ENCODE measurements around the gene KCNMA1. TPM values are rescaled to one million over a fixed set of nuclear protein-coding genes. Genes with fewer than 3 reads are reported as not detected.

The KCNMA1 gene
- total and polyA plus RNA-seq, 10 of the 15 experiments (the other 5 are each of a cell fraction or from before 2014, with no cell fraction given), result 8.5 to 77.0 (median 21.3) TPM

DNA sequence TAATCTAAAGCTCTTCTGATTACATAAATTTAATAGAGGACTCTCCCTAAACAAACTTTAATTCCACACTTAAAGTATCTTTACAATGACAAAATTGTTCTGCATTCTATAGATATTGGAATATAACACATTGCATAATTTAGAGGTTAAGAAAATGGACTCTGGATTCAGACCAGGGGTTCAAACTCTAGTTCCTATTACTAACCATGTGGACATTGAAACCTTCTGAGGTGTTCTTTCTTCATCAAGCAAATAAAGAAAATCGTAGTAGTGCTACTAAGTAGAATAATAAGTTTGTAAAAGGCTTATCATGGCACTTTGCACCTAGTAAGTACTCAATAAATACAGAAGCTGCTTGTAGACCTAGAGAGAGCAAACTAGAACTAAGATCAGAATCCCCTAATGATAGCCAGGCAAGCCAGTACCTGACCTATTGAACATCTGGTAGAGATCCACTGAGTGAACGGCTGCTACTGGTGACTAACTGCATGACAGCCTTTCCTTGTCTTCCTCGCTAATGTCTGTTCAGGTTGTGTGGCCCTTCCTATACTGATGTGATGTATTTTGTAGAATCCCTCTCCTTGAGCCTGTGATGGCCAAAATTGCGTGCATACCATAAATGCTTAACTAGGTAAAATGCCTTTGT lies 430.3 kb downstream of the KCNMA1 start (continued):
- TF ChIP-seq, protein P1, sequence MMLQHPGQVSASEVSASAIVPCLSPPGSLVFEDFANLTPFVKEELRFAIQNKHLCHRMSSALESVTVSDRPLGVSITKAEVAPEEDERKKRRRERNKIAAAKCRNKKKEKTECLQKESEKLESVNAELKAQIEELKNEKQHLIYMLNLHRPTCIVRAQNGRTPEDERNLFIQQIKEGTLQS (IDR thresholded peaks at IDR 0.05; ENCODE audit: borderline replicate concordance, extremely low read depth, low read depth, low read length), result no peak
- no peak for TF ChIP-seq RB1 (IDR thresholded peaks at IDR 0.05; ENCODE audit: borderline replicate concordance)
- TF ChIP-seq PAX8 (IDR thresholded peaks at IDR 0.05), result no peak
- no peak for TF ChIP-seq CBFB (IDR thresholded peaks at IDR 0.05; ENCODE audit: low read depth)
- TF ChIP-seq NR2F1 (conservative IDR thresholded peaks at IDR 0.05), result no peak

- ChIA-PET CTCF (interaction anchor here (0.6 to 1.1 kb wide), 2 partner anchors 28 to 515 kb away, joined by 3 to 4 read pairs; no protein-coding TSS in a partner anchor), SMC1A (ENCODE audit: uncharacterized antibody, unreplicated experiment) (interaction anchor here (0.7 to 1.0 kb wide), 4 partner anchors 10 to 111 kb away, joined by 3 to 4 read pairs (median 4); no protein-coding TSS in a partner anchor), POLR2A (no interaction called here), RAD21 (ENCODE audit: unreplicated experiment) (no interaction called here)
- Histone ChIP-seq H3K4me3 (no peak overlapping the region), H3K79me2 (ENCODE audit: control insufficient read depth, insufficient read depth, low read length) (no peaks in the 10 kb centered on the region), H3K27ac (ENCODE audit: control insufficient read depth, insufficient read depth) (no peak overlapping the region), H2AFZ (ENCODE audit: control insufficient read depth, low read depth, low read length) (no peak overlapping the region), H3K9me3 (replicated peaks; ENCODE audit: control insufficient read depth, insufficient read depth, low read length) (no peaks in the 10 kb centered on the region; the same call in 2 of the 3 replicates), H3K4me1 (ENCODE audit: control insufficient read depth, insufficient read depth, low read length) (no peaks in the 10 kb centered on the region), H3K36me3 (ENCODE audit: control insufficient read depth in 2 of 2, insufficient read depth in 2 of 2, low read length in 1 of 2) (no peaks in the 10 kb centered on the region; a peak in 1 of 4 replicates), H3K9ac (ENCODE audit: control insufficient read depth, insufficient read depth, low read length) (no peak overlapping the region), H3K27me3 (replicated peaks in 1 of 2; ENCODE audit: control insufficient read depth in 2 of 2, insufficient read depth in 2 of 2, low read length in 1 of 2) (no peaks in the 10 kb centered on the region; a peak in 1 of 4 replicates), H3K4me2 (ENCODE audit: control insufficient read depth, insufficient read depth) (no peak overlapping the region), H4K20me1 (ENCODE audit: control insufficient read depth, insufficient read depth) (no peaks in the 10 kb centered on the region)
- BruUV-seq (replicated peaks), result no TSS peak
- 8% methylated on average over 2 of the region's 2 CpGs for WGBS (ENCODE audit: insufficient coverage, insufficient replicate concordance, low lambda C conversion rate, missing lambda C conversion rate)
- FAIRE-seq (no peak), DNase-seq (ENCODE audit: low read depth, low spot score) (no peak), ATAC-seq (no peak)
- in situ Hi-C loops (cut with MboI), result no loop called here
- intact Hi-C loops (cut with micrococcal nuclease; ENCODE audit: unreplicated experiment), result no loop called here
- TF ChIP-seq POLR2A (IDR thresholded peaks at IDR 0.05; ENCODE audit: low read depth, low read length), result no peak
- TF ChIP-seq CREM (IDR thresholded peaks at IDR 0.05; ENCODE audit: low read depth), result no peak
- TF ChIP-seq PML (IDR thresholded peaks at IDR 0.05; ENCODE audit: low read length), result no peak
- no peak for TF ChIP-seq ZZZ3 (IDR thresholded peaks at IDR 0.05; ENCODE audit: control insufficient read depth, insufficient read length, low read depth)
- no peak for TF ChIP-seq ZSCAN29 (IDR thresholded peaks at IDR 0.05)
- TF ChIP-seq, protein P2, sequence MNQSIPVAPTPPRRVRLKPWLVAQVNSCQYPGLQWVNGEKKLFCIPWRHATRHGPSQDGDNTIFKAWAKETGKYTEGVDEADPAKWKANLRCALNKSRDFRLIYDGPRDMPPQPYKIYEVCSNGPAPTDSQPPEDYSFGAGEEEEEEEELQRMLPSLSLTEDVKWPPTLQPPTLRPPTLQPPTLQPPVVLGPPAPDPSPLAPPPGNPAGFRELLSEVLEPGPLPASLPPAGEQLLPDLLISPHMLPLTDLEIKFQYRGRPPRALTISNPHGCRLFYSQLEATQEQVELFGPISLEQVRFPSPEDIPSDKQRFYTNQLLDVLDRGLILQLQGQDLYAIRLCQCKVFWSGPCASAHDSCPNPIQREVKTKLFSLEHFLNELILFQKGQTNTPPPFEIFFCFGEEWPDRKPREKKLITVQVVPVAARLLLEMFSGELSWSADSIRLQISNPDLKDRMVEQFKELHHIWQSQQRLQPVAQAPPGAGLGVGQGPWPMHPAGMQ (IDR thresholded peaks at IDR 0.05; ENCODE audit: borderline replicate concordance), result no peak
- no peak for TF ChIP-seq IRF4 (IDR thresholded peaks at IDR 0.05; ENCODE audit: low read depth, low read length)
- no peak for TF ChIP-seq RCOR1 (conservative IDR thresholded peaks at IDR 0.05; ENCODE audit: low read depth, low read length)
- no peak for TF ChIP-seq EP300 (IDR thresholded peaks at IDR 0.05; ENCODE audit: borderline replicate concordance in 1 of 2, control insufficient read depth in 1 of 2, low read depth in 2 of 2, low read length in 2 of 2)
- TF ChIP-seq BCLAF1 (IDR thresholded peaks at IDR 0.05), result no peak
- TF ChIP-seq NRF1 (conservative IDR thresholded peaks at IDR 0.05; ENCODE audit: low read depth, low read length), result no peak
Observed at GRCh38 chr10:77205135-77205534, 432.5 kb downstream of the KCNMA1 start.
